Suprapubic skin (tissue), 4 donors: ENCODE measurements around the gene ATP1B4. TPM values are rescaled to one million over a fixed set of nuclear protein-coding genes. Genes with fewer than 3 reads are reported as not detected.
"Not testable (repeated sequence)": the region's sequence is repeated elsewhere in the genome, so short reads cannot be mapped to it uniquely, and the experiment has no call there.

Experiments
- DNase-seq, 2 donors: peaks; one replicate each; pipeline ENCODE4 v3.0.0-alpha.2; 2019; ENCODE audit warnings: low spot score in 2 of 2
- H3K27ac ChIP-seq: fragments of 200-600 bp; sonication (generic); one replicate; pipeline ENCODE4 v1.5.1; 2019
- H3K27me3 ChIP-seq: fragments of 200-600 bp; sonication (generic); one replicate; pipeline ENCODE4 v1.5.1; 2019
- H3K36me3 ChIP-seq: fragments of 200-600 bp; sonication (generic); one replicate; pipeline ENCODE4 v1.5.1; 2019
- H3K4me1 ChIP-seq: fragments of 200-600 bp; sonication (generic); one replicate; pipeline ENCODE4 v1.5.1; 2019
- H3K4me3 ChIP-seq: fragments of 200-600 bp; sonication (generic); one replicate; pipeline ENCODE4 v1.5.1; 2019; ENCODE audit warnings: mild to moderate bottlenecking
- H3K9me3 ChIP-seq: fragments of 200-600 bp; sonication (generic); one replicate; pipeline ENCODE4 v1.5.1; 2019
- CTCF ChIP-seq, 2 donors: fragments of 200-600 bp in 1 of 2; fragments of 450-650 bp in 1 of 2; sonication (generic) in 1 of 2; IDR thresholded peaks; one replicate each; pipeline ENCODE4 v1.5.1; 2016 to 2019; ENCODE audit warnings: antibody characterized with exemption in 2 of 2, mild to moderate bottlenecking in 1 of 2, moderate library complexity in 1 of 2
- EP300 ChIP-seq: sonication (generic); formaldehyde crosslinking; IDR thresholded peaks from one replicate; pipeline ENCODE4 v1.6.1; 2017; ENCODE audit warnings: antibody characterized with exemption
- POLR2A ChIP-seq, 2 donors: fragments of 450-650 bp; IDR thresholded peaks; one replicate each; pipeline ENCODE4 v1.6.1; 2017; ENCODE audit warnings: antibody characterized with exemption in 2 of 2, mild to moderate bottlenecking in 2 of 2, moderate library complexity in 2 of 2
- POLR2AphosphoS5 ChIP-seq, 3 donors: sonication (generic); formaldehyde crosslinking; IDR thresholded peaks; one replicate each; pipeline ENCODE4 v1.6.1; 2017; ENCODE audit warnings: antibody characterized with exemption in 3 of 3
- WGBS: methylation state at CpG from one replicate; pipeline ENCODE4 v1.1.5; 2018; 5-methylcytosine and 5-hydroxymethylcytosine counted together
- total RNA-seq, 4 donors: library from RNA; depleted of rRNA; stranded (reverse); fragments of >200 nt; gene quantifications; one replicate each; pipeline ENCODE4 v1.1.0, GENCODE V29; 2016

Gene ATP1B4
- total RNA-seq, 4 donors from 2014 or later: not detected

GRCh38 chrX:120336899-120337298 lies 25.0 kb upstream of the ATP1B4 start:
- H3K27me3 ChIP-seq: no peaks in the 10 kb centered on the region
- no peaks in the 10 kb centered on the region for H3K4me1 ChIP-seq
- no peak overlapping the region for H3K27ac ChIP-seq
- no peak for DNase-seq
- H3K9me3 ChIP-seq: no peaks in the 10 kb centered on the region
- no peaks in the 10 kb centered on the region for H3K36me3 ChIP-seq
- H3K4me3 ChIP-seq: no peak overlapping the region
- TF ChIP-seq EP300 (no peak), CTCF (IDR thresholded peaks at IDR 0.05) (no peak), POLR2AphosphoS5 (IDR thresholded peaks at IDR 0.05) (no peak), POLR2A (IDR thresholded peaks at IDR 0.05) (no peak)

DNA sequence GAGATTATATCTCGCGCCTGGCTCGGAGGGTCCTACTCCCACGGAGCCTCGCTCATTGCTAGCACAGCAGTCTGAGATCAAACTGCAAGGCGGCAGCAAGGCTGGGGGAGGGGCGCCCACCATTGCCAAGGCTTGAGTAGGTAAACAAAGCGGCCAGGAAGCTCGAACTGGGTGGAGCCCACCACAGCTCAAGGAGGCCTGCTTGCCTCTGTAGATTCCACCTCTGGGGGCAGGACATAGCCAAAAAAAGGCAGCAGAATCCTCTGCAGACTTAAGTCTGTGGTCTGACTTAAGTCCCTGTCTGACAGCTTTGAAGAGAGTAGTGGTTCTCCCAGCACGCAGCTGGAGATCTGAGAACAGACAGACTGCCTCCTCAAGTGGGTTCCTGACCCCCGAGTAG lies 17.3 kb upstream of the ATP1B4 start:
- not testable (repeated sequence) for H3K4me3 ChIP-seq, H3K9me3 ChIP-seq, H3K27ac ChIP-seq, H3K36me3 ChIP-seq, H3K4me1 ChIP-seq, H3K27me3 ChIP-seq, DNase-seq
- WGBS: 88% methylated on average over 7 of the region's 11 CpGs

DNA sequence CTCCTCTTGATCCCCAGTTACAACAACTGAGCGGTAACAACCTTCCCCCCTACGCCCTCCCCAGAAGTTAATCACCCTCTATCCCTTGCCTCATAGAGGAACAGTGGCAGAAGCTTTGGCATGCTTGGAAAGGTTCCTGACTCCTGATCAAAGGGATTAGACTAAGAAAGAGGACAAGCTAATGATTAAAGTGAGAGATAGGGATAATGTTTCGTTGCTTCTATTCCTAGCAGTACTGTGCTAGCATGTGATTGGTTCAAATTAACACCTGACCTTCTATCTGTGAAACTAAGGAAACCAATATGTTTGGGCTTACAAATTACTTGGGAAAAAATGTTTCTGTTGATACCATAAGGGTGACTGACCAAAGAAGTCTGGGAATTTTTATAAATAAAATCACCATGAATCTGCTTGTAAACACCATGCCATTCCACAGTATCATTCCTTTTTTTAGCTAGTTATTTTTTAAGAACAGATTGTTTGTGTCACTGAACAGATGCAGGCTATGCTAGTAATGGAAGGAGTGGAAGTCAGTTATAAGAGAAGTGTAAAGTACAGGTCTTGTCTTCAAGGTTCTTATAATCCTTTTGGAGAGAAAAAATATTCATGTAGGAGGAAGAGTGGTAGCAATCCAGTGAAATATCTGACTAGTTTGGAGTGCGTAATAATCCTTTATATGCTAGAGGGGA lies 11.3 kb upstream of the ATP1B4 start:
- no peaks in the 10 kb centered on the region for H3K27me3 ChIP-seq
- H3K4me3 ChIP-seq: no peak overlapping the region
- no peaks in the 10 kb centered on the region for H3K4me1 ChIP-seq
- no peaks in the 10 kb centered on the region for H3K36me3 ChIP-seq
- no peaks in the 10 kb centered on the region for H3K9me3 ChIP-seq
- H3K27ac ChIP-seq: no peak overlapping the region
- TF ChIP-seq POLR2A (IDR thresholded peaks at IDR 0.05): no peak
- no peak for TF ChIP-seq CTCF (IDR thresholded peaks at IDR 0.05)
- TF ChIP-seq POLR2AphosphoS5 (IDR thresholded peaks at IDR 0.05): no peak
- no peak for TF ChIP-seq EP300
- WGBS: 66% methylated on average over 4 of the region's 4 CpGs
- DNase-seq: no peak

DNA sequence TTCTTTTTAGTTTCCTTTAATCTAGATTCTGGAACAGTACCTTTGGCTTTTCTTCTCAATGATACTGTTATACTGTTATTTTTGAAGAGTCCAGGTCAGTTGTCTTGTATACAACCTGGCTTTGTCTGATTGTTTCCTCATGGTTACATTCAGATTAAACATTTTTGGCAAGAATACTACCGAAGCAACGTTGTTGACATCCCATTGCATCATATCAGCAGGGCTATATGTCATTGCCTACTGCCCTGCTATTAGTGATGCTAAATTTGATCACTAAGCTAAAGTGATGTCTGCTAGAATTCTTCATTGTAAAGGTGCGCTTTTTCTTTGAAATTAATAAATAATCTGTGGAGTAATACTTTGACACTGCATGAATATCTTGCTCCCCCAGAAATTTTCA lies 5.8 kb upstream of the ATP1B4 start:
- 65% methylated on average over 3 of the region's 3 CpGs for WGBS
- DNase-seq: no peak
- Histone ChIP-seq H3K9me3 (no peaks in the 10 kb centered on the region), H3K36me3 (no peaks in the 10 kb centered on the region), H3K4me1 (no peaks in the 10 kb centered on the region), H3K4me3 (no peak overlapping the region), H3K27me3 (no peaks in the 10 kb centered on the region), H3K27ac (no peak overlapping the region)
- TF ChIP-seq POLR2AphosphoS5 (IDR thresholded peaks at IDR 0.05): no peak
- TF ChIP-seq POLR2A (IDR thresholded peaks at IDR 0.05): no peak
- no peak for TF ChIP-seq EP300
- no peak for TF ChIP-seq CTCF (IDR thresholded peaks at IDR 0.05)

DNA sequence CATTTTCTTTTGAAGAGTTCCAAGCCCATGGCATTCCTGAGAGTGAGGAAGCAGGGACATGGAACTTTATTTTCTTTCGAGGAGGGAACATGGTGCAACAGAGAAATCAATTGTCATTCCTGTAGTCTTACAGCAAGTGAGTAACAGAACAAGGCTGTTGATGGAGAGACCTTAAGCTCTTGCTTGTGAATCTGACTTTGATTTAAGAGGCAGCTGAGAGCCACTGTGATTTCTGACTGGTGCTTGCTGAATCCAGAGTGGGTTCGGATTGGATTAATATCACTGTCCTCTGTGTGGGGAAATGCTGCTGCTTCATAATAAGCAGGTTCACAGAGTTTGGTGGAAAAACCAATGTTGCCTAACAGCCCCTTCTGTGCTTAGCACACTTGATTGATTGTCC lies 4.7 kb upstream of the ATP1B4 start:
- no peaks in the 10 kb centered on the region for H3K36me3 ChIP-seq
- no peaks in the 10 kb centered on the region for H3K4me1 ChIP-seq
- no peaks in the 10 kb centered on the region for H3K27me3 ChIP-seq
- no peak overlapping the region for H3K27ac ChIP-seq
- H3K9me3 ChIP-seq: no peaks in the 10 kb centered on the region
- TF ChIP-seq POLR2AphosphoS5 (IDR thresholded peaks at IDR 0.05) (no peak), EP300 (no peak), CTCF (IDR thresholded peaks at IDR 0.05) (no peak), POLR2A (IDR thresholded peaks at IDR 0.05) (no peak)
- DNase-seq: no peak
- WGBS: 46% methylated on average over 2 of the region's 2 CpGs
- H3K4me3 ChIP-seq: no peak overlapping the region
